Measurements from ENCODE around the gene LRFN4.
A peak's percentile ranks its signal among the peaks of the same experiment; 100 is the strongest.

LRFN4 gene

GRCh38 chr11:66856496-66857233, at the start of gene LRFN4:
LRFN4 (plus strand) TSS chr11:66857064; CDS start chr11:66857745, 681 bp downstream.
- no peak for TF ChIP-seq CTCF (IDR thresholded peaks at IDR 0.05; ENCODE audit: extremely low read depth, missing control alignments)
- peak; percentile 85 for DNase-seq (ENCODE audit: low spot score)

GRCh38 chr11:66809592-66809991, 47.3 kb upstream of the LRFN4 start:
- DNase-seq (ENCODE audit: low spot score), result no peak
- no peak for TF ChIP-seq CTCF (IDR thresholded peaks at IDR 0.05; ENCODE audit: extremely low read depth, missing control alignments)

GRCh38 chr11:66810576-66811185, 46.2 kb upstream of the LRFN4 start:
- TF ChIP-seq CTCF (IDR thresholded peaks at IDR 0.05; ENCODE audit: extremely low read depth, missing control alignments), result no peak

GRCh38 chr11:66814678-66815077, 42.2 kb upstream of the LRFN4 start:
- DNase-seq (ENCODE audit: low spot score), result no peak

More at GRCh38 chr11:66810576-66811185, 46.2 kb upstream of the LRFN4 start:
- no peak for DNase-seq (ENCODE audit: low spot score)

GRCh38 chr11:66815646-66816045, 41.2 kb upstream of the LRFN4 start:
- DNase-seq (ENCODE audit: low spot score), result no peak
- TF ChIP-seq CTCF (IDR thresholded peaks at IDR 0.05; ENCODE audit: extremely low read depth, missing control alignments), result no peak

More at GRCh38 chr11:66814678-66815077, 42.2 kb upstream of the LRFN4 start:
- TF ChIP-seq CTCF (IDR thresholded peaks at IDR 0.05; ENCODE audit: extremely low read depth, missing control alignments), result no peak

- TF ChIP-seq CTCF (IDR thresholded peaks at IDR 0.05; ENCODE audit: extremely low read depth, missing control alignments), result no peak
- no peak for DNase-seq (ENCODE audit: low spot score)
Measured at GRCh38 chr11:66818231-66818955, 38.5 kb upstream of the LRFN4 start.

- no peak for DNase-seq (ENCODE audit: low spot score)
- TF ChIP-seq CTCF (IDR thresholded peaks at IDR 0.05; ENCODE audit: extremely low read depth, missing control alignments), result no peak
Measured at GRCh38 chr11:66820381-66820780, 36.5 kb upstream of the LRFN4 start.

Measured in GM20000 (cell line).